GM18868 (cell line): Measurements from ENCODE around the gene SCUBE1.

Experiments
- ATAC-seq: cut with Tn5 transposase; IDR thresholded peaks from one replicate; pipeline ENCODE4 v1.9.1; 2021; ENCODE audit warnings: mild to moderate bottlenecking, moderate library complexity; ENCODE audit not compliant: unreplicated experiment

The SCUBE1 gene

GRCh38 chr22:43202756-43203410, 140.3 kb downstream of the SCUBE1 start:
- no peak for ATAC-seq

GRCh38 chr22:43202326-43202725, 140.8 kb downstream of the SCUBE1 start:
- no peak for ATAC-seq

DNA sequence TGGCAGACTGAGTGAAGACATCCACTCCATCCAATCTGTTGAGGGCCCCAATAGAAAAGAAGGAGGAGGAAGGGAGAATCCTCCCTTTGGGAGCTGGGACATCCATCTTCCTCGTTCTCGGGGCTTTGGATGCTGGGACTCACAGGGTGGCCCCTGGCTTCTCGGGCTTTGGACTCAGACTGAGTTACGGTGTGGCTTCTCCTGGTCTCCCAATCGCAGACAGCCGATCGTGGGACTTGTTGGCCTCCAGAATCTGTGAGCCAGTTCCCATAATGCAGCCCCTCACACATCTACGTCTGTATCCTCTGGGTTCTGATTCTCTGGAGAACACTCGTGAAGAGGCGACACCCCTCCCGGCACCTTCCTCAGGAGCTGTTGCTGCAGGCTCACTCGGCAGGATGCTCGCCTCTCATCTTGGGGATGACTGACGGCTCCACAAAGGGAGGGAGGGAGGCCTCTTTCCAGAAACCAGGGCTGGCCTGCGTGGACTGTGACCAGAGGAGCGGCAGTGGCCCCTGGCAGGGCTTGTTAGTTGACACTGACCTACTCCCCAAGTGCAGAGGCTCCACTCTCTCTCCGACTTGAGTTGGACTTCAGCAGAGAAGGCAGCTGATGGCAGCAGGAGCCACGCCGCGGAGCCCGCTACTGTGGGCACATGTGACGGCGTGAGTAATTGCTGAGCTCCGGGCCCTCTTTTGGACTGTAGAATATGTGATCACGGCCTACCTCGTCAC, 141.5 kb downstream of the SCUBE1 start:
- no peak for ATAC-seq

GRCh38 chr22:43200555-43200954, 142.6 kb downstream of the SCUBE1 start:
- no peak for ATAC-seq

DNA sequence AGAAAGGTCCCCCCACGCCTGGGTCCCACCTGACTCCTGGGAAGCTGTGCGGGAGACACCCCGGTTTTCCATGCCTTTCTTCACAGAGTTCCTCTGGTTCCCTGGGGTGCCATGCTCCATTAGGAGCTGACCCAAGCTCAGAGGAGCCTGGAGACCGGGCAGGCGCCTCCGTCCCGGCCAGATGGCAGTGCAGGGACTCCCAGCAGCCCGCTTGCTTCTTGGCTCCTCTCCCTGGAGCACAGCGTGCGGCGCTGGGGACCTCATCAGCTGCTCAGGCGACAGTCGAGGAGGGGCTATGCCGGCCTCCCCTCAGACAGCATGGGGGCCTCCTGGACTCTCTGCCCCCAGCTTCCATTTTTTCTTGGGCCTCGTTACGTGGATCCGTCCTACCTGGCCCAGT, 143.1 kb downstream of the SCUBE1 start:
- no peak for ATAC-seq

DNA sequence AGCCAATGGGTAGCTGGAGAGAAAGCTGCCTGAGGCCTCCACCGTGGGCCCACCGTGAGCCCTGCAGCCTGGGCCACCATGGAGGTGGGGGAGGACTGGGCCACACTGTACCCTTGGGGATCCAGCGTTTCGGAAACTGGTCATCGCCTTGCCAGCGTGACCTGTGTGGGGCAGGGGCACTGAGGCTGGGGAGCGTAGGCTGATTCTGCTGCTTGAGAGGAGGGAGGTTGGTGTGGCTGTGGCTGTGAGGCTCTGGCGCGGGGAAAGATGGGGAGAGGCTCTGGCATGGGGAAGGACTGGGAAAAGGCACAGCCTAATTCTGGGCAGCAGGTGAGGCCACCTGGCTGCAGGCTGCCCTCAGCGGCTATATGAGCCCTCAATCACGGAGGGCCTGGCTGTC, 143.6 kb downstream of the SCUBE1 start:
- ATAC-seq: no peak

DNA sequence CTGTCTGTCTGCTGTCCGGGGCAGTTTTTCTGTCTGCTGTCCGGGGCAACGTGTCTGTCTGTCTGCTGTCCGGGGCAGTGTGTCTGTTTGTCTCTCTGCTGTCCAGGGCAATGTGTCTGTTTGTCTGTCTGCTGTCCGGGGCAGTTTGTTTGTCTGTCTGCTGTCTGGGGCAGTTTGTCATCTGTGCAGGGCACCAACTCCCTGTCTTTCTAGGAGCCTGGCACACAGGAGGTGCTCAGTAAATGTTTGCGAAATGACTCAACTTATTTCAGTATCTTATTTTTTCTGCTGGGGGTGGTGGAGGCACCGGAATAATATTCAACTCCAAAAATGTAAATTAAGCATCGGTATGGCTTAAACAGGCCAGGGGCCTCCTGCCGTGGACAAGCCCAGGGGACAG, 144.2 kb downstream of the SCUBE1 start:
- no peak for ATAC-seq

- no peak for ATAC-seq
Measured at GRCh38 chr22:43198126-43198525, 145.0 kb downstream of the SCUBE1 start.

DNA sequence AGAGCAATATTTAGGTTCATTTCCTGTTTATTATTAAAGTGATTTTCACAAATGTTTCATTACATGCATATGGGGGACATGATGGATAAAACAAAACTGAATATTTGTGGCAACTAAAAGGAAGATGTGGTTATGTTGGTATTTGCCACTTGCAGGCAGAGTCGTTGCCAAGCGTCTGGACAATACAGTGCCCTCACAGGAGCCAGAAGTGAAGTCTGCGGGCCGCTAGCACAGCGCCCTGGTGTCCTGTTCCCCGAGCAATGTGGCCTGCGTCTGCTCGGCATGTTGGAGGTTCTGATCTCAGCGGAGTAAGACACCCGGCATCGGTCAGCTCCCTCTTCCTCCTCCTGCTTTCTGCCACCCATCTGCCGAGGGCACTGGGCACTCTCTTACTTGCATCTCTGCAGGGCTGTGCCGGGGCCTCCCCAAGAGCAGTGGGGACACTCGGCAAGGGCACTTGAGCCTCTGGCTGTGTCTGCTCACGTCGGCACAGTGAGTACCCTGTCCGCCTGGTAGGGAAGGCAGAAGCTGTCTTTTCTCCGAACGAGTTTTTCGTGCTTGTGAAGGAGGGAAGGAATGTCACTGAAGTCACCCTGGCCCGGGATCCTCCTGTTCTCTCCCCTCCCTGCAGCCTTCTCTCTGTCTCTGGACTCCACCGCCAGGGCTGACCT, 145.8 kb downstream of the SCUBE1 start:
- ATAC-seq: no peak

- ATAC-seq: no peak
Measured at GRCh38 chr22:43191831-43192230, 151.3 kb downstream of the SCUBE1 start.

DNA sequence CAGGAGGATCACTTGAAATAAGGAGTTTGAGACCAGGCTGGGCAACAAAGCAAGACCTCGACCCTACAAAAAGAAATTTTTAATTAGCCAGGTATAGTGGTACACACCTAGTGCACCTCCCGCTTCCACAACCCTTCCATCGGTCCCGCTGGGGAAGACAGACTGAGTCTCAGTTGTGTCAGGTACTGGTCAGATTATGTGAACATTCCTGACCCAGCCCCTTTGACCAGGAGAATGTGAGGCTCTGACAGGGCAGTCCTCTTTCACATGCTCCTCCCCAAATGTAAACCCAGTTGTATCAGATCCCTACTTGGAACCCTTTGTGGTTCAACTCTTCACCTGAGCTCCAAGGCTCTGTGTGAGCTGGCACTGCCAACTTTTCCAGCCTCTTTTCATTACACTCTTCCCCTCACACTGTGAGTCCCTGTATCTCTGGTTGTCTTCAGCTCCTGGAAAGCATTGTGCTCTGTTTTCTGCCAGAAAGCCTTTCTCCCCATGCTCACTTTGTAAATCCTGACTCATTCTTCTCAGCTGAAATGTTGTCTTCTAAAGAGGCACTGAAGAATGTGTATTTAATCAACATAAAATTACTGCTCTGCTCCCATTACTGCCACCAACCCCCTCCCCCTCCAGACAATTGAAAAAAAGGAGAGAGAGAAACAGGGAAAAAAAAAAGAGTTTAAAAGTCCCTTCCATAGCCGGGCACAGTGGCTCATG, 154.2 kb downstream of the SCUBE1 start:
- no peak for ATAC-seq

DNA sequence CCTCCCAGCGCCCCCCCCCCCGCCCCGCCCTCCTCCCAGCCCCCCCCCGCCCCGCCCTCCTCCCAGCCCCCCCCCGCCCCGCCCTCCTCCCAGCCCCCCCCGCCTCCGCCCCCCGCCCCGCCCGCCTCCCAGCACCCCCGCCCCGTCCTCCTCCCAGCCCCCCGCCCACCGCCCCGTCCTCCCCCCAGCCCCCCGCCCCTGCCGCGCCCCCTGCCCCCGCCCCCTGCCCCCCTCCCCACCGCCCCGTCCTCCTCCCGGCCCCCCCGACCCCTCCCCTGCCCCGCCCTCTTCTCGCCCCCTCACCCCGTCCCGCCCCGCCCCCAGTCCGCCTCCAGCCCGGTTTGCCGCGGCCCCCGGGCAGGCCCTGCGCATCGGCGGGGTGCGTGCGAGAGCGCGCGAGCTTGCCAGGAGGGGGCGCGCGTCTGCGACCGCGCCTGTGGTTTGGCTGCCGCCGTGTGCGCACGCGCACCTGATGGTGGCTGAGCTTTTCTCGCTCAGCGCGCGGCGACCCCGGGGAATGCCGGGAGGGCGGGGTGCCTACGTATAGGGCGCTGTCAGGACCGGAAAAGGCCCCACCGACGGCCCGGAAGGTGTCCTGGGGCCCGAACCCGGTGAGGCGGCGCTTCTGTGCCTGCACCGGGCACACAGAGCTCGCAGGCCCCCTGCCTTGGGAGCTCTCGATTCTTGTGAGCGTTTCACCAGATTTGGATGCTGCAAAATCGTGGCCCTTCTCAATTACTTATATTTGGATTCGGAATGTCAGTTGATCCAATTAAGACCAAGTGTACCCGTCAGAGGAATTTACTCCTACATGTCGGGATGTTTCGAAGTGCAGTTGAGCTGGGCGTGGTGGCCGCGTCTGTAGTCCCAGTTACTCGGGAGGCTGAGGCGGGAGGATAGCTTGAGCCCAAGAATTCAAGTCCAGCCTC, 155.7 kb downstream of the SCUBE1 start:
- ATAC-seq: peak; percentile 84

- peak; percentile 51 for ATAC-seq
Measured at GRCh38 chr22:43186272-43187170, 156.7 kb downstream of the SCUBE1 start, which contains the start of gene TTLL12. Gene TTLL12, minus strand, starts transcription at chr22:43187134. Its CDS starts 65 bp downstream, at chr22:43187069.

DNA sequence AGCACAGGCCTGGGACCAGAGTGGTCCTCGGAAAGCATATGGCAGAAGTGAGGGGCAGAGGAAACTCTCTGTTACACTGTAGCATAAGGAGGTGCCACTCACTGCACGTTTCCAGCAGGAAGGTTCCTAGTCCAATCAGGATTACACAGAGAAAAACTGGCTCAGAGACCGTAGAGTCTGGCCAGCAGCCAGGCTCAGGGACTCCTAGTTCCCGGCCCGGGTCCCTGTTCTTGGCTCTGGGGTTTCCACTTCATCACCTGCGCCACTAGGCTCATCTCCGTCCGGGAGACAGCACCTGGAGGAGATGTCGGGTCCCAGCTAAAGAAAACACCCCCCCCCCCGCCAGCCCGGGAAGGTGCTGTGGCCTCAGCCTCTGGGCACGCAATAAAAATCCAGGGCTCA, 157.3 kb downstream of the SCUBE1 start:
- no peak for ATAC-seq

DNA sequence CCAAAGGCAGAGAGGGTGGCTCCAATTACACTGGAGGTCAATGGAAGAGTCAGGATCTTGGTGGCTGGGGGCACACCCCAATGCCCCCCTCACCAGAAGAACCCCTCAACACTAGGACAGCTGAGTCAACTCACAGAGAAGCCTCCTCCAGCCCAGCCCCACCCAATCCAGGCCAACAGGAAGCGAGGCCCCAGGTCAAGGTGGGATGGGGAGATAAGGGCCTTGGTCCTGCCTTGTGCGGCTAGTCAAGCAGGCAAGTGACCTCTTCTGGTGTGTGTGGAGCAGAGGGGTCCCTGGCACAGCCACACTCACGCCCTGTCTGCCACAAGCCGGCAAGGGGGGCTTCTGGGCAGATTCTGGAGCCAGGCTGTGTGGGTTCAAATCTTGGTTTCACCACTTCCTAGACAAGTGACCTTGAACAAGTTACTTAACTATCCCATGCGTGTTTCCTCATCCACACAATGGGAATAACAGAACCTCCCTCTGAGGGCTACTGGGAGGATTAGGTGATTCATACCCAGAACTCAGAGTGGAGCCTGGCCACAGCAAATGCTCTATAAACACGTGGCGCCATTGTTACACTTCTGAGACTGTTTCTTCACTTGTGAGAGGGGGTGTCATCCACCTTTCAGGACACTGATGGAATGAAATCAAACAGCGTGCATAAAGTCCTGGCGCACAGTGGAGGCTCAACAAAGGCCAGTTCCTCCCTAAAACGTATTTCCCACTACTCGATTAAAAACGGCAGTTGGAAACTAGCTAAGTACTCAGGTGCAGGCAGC, 159.5 kb downstream of the SCUBE1 start:
- no peak for ATAC-seq

- ATAC-seq: no peak
Measured at GRCh38 chr22:43182726-43183125, 160.4 kb downstream of the SCUBE1 start.

GRCh38 chr22:43182118-43182517, 161.1 kb downstream of the SCUBE1 start:
- ATAC-seq: no peak

DNA sequence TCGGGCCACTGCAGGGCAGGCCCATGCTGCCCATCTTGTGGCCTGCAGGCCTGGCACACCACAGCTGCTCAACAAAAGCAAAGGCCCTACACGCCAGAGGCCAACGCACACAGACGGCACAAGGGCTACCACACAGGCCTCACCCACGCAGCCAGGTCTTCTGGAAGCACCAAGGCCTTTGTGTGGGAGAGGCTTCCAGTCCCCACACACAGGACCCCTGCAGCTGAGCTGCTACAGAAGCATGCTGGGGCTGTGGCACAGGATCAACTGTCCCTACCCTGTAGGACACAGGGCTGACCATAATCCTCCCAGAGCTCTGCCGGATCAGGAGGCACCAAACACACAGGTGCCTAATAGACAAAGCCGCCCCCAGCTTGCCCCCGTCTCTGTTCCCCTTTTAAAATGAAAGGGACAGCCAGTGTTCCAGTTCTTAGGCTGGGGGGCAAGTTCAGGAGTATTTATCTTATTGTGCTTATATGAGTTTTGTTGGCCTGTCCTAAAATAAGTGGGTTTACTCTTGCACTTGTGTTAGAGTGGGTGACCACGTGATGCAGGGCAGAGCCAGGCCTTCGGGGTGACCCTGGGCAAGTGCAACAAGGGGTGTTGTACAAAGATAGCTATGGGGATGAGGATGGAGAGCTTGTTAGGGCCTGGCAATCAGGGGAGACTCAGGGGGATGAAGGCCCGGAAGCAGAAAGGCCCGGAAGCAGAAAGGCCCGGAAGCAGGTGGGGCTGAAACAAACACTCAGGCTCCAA, 161.7 kb downstream of the SCUBE1 start:
- ATAC-seq: no peak
